GM18909 (cell line): ENCODE results near the gene CLCN1.
"Not testable (repeated sequence)": the region's sequence is repeated elsewhere in the genome, so short reads cannot be mapped to it uniquely, and the experiment has no call there.

ENCODE experiments used
- ATAC-seq: cut with Tn5 transposase; IDR thresholded peaks from one replicate; pipeline ENCODE4 v1.9.1; 2021; ENCODE audit warnings: mild to moderate bottlenecking; ENCODE audit not compliant: unreplicated experiment, poor library complexity

CLCN1 gene

DNA sequence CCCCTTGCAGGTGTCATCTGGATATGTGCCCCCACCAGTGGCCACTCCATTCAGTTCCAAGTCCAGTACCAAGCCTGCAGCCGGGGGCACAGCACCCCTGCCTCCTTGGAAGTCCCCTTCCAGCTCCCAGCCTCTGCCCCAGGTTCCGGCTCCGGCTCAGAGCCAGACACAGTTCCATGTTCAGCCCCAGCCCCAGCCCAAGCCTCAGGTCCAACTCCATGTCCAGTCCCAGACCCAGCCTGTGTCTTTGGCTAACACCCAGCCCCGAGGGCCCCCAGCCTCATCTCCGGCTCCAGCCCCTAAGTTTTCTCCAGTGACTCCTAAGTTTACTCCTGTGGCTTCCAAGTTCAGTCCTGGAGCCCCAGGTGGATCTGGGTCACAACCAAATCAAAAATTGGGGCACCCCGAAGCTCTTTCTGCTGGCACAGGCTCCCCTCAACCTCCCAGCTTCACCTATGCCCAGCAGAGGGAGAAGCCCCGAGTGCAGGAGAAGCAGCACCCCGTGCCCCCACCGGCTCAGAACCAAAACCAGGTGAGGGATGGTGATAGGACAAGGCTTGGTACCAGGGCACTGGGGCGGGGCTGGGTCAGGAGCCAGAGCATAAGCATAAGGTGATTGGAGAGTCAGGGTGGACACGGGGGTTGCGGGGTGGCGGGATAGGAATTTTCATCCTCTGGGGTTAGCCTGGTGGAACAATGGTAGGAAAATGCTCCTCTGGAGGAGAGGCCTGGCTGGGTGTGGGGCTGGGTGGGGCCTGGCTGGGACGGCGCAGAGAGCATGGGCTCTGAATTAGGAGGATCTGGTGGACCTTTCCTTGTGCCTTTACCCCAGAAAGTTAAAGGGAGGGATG, 67.1 kb downstream of the CLCN1 start:
- ATAC-seq, result no peak

- ATAC-seq, result no peak
These were observed 67.7 kb downstream of the CLCN1 start for GRCh38 chr7:143383642-143383957.

DNA sequence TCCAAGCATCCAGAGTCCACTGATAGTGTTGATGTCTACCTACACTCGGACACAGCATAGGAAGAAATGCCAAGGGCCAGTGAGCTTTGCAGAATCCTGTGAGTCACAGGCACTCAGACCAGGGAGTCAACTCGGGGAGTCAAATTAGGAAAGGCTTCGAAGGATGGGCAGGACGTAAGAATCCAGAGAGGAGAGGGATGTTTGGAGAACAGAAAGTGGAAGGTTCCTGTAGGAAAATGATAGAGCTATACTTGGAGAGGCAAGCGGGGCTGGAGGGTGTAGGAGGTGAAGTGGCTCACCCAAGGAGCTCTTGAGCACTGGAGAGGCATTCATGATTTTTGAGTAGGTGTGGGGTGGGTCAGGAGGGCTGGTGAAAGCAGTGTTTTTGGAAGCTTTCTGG, 68.2 kb downstream of the CLCN1 start:
- ATAC-seq, result no peak

DNA sequence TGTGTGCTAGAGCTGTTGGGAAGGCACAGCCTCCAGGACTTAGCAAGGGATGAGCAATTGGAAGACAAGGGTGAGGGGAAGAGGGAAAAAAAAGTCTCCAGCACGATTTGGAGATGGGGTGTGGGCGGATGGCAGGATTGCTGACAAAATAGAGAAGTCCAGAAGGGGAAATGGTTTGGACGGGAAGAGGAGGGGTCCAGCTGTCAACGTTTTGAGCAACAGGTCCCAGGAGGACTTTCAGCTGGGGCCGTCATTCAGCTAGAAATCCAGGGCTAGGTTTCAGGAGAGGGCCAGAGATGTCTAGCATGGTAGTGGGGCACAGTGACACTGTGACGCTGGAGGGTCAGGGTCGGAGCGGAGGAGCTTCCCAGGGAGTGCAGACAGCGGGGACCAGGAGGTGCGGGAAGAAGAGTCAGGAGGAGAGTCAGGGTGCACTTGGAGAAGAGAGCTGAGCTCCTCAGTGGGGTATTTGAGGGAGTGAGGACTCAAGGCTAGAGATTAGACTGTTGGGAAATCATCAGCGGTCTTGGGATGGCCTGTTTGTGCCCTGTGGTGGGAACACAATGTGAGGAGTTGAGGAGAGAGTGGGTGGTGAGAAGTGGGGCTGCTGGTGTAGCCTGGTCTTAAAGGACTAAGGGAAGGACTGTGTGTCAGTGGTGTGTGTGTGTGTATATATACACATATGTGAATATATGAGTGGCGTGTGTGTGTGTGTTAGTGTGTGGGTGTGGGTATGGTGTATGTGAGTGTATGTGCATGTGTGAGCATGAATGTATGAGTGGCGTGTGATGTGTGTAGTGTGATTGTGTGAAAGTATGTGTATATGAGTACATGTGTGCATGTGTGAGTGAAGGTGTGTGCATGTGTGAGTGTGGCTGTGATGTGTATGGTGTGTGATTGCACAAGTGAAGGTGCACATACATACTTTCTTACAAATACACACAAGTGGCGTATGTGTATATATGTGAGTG, 69.0 kb downstream of the CLCN1 start:
- no peak for ATAC-seq

DNA sequence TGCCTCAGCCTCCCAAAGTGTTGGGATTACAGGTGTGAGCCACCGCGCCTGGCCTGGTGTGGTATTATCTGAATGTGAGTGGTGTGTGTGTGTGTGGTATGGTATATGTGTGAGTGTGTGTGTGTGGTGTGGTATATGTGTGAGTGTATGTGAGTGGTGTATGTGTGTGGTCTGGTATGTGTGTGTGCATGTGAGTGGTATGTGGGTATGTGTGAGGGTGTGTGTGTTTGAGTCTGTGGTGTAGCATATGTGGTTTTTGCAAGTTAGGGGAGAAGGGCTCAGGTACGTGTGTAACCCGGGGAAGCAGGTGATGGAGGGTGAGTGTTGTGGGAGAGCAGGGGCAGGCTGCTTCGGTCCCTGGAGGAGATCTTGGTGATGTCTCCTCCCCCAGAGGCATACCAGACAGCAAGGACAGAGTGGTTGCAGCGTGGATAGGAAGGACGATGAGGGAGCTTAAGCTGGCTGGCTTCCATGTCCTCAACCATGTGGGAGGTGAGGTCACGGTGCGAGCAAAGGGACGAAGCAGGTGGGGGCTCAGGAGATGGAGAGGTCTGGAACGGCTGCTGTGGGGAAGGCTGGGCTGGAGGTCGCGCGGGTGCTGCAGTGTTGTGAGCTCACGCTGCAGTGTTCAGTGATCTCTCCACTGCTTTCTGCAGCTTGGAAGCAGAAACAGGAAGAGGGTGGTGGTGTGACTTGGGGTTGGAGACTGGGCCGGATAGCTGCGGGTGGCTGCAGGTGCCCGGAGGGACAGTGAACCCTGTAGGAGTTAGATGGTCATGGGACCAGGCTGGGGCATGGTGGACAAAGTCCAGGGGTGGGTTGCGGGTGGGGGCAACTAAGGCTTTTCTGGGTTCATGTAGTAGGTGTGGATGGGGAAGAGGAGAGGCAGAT, 70.2 kb downstream of the CLCN1 start:
- peak; percentile 58 for ATAC-seq

- no peak for ATAC-seq
These were observed 71.5 kb downstream of the CLCN1 start for GRCh38 chr7:143387156-143387975.

DNA sequence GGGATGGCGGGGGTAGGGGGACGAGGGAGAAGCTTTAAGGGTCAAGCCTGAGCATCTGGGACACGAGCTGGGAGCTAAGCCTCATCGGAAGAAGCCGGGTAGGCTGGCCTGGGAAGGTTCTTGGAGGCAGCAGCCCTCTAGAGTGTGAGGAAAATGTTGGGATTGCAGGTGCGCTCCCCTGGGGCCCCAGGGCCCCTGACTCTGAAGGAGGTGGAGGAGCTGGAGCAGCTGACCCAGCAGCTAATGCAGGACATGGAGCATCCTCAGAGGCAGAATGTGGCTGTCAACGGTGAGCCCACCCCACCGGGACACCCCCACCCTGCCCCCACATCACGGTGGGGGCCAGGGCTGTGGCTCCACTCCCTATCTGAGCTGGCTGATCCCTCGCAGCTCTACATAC, 72.1 kb downstream of the CLCN1 start:
- no peak for ATAC-seq

GRCh38 chr7:143388491-143389101, 72.7 kb downstream of the CLCN1 start:
- no peak for ATAC-seq

DNA sequence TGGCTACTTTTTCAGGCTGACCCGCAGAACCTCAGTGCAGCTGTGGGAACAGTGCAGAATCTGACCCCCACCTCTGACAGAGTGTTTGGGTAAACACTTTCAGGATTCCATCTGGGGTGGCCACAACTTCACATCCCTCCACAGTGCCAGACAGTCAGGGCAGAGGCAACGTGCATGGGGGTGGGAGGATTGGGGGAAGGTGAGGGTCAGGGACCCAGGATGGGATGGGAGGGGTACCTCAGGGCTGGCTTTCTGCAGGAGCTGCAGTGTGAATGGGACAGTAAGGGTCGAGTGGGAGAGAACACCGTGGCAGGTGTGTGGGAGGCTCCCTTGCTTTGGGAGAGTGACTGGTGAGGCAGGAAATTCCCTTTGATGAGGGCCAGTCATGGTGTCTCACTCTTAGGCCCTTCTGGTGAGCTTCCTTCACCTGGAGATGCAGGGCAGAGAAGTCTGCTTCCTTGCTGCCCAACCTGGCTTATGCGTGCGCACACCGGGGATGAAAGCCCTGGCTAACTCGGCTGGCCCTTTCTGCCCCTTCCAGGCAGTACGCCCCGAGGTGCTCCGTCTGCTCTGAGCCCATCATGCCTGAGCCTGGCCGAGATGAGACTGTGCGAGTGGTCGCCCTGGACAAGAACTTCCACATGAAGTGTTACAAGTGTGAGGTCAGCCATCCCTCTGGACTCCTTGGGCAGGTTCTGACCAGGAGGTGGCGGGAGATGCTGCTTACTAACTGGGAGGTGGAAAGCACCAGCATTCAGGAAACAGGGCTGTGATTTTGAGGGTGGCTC, 73.6 kb downstream of the CLCN1 start:
- no peak for ATAC-seq

GRCh38 chr7:143390104-143390772, 74.3 kb downstream of the CLCN1 start:
- ATAC-seq, result no peak

GRCh38 chr7:143390773-143391317, 74.9 kb downstream of the CLCN1 start:
- ATAC-seq, result no peak

- ATAC-seq, result no peak
These were observed 75.8 kb downstream of the CLCN1 start for GRCh38 chr7:143391462-143392404.

DNA sequence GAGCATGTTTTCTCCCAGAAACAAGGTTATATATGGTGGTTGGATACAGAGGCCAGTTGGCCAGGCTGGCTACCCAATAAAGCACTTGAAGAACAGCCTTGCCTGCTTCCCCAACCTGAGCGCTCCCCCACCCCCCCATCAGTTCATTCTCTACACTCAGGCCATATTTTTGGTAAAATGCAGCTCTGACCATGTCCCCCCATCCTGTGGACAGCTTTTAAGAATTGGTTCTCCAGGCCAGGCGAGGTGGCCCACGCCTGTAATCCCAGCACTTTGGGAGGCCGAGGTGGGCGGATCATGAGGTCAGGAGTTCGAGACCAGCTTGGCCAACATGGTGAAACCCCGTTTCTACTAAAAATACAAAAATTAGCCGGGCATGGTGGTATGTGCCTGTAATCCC, 76.5 kb downstream of the CLCN1 start:
- not testable (repeated sequence) for ATAC-seq

DNA sequence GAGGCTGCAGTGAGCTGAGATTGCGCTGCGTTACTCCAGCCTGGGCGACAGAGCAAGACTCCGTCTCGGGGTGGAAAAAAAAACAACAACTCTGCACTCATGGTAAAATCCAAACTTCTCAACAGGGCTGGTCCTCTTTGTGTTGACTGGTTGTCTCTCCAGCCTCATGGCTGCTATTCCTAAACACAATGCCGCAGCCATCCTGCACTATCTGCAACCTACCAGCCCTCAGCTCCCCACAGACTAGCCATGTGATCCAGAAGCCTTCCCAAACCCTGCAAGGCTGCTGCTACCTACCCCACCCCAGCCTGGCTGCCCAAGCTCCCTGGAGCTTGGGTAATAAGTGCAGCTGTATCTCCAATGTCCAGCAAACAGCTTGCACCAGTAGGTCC, 77.0 kb downstream of the CLCN1 start:
- ATAC-seq, result no peak

DNA sequence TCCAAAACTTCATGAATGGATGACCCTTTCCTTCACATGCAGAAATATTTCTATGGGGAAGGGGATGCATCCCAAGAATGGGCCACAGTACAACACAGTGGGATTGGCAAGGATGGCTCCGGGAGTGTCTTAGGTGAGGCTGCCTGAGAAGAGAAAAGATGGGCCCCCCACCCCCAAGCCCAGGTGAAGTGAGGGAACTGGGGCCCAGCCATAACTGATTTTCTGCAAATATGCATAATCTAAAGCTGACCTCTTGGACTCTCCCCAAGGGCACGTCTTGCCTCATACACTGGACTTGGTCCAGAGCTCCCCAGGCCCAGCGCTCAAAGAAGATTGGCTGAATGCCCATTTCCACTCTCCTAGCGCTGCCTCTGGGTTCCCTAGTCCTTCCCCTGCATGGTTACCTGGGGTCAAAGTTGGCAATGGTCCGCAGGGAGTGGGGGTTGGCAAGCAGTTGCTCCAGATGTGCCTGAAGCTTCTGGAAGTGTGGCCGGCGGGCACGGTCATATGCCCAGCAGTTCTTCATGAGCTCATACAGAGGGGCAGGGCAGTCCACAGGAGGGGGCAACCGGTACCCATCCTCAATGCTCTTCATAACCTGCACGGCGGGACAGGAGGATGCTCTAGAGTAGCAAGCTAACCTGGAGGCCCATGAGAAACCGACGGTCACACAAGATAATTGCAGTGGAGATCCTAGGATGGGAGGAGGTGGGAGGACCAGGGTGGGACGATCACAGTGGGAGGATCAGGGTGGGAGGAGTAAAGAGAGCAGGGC, 77.5 kb downstream of the CLCN1 start:
- no peak for ATAC-seq

DNA sequence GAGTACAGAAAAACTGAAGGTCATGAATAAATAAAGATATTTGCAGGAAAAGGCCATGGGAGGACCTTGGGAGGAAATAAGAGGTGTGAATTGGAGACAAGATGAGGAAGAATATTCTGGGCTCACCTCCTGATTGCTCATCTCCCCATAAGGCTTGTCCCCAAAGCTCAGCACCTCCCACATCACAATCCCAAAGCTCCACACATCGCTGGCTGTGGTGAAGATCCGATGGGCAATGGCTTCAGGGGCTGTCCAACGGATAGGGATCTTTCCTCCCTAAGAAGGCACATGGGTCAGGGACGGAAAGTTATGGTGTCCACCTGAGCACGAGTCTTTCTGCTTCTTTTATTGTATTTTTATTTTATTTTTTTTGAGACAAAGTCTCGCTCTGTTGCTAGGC, 78.2 kb downstream of the CLCN1 start:
- ATAC-seq, result no peak
